Measurements from ENCODE around the gene SLC13A5.

DNA sequence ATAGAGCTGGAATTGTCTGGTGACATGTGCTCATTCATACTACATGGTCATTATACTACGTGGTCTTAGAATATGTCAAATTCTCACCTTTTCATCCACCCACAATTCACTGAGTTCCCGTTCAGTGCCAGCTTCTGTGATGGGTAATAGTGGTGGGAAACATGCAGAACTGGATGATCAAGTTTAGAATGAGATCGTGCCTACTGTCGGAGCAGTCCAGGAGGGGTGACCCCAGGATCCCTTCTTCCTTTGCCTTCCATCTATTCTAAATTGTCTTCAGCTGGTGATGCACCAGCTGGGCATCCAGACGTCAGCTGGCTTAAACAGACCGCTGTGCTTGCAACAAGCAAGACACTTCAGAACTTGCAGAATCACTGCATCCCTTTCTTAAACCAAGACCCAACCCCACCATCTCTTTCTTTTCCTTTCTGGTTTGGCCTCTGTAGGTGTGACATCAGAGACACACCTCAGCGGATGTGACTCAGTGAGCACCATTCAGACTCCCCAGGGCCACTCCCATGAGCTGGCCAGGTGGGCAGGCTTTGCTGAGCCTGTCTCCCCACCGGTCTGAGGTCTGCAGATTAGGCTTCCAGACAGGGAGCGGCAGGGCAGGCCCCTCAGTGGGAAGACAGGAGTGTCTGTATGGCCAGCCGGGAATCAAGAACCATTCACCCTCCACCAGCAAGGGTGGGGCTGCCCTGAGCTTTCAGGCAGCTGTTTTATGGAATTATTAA is 43.5 kb downstream of the SLC13A5 start:
- TF ChIP-seq, protein P1, sequence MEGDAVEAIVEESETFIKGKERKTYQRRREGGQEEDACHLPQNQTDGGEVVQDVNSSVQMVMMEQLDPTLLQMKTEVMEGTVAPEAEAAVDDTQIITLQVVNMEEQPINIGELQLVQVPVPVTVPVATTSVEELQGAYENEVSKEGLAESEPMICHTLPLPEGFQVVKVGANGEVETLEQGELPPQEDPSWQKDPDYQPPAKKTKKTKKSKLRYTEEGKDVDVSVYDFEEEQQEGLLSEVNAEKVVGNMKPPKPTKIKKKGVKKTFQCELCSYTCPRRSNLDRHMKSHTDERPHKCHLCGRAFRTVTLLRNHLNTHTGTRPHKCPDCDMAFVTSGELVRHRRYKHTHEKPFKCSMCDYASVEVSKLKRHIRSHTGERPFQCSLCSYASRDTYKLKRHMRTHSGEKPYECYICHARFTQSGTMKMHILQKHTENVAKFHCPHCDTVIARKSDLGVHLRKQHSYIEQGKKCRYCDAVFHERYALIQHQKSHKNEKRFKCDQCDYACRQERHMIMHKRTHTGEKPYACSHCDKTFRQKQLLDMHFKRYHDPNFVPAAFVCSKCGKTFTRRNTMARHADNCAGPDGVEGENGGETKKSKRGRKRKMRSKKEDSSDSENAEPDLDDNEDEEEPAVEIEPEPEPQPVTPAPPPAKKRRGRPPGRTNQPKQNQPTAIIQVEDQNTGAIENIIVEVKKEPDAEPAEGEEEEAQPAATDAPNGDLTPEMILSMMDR (conservative IDR thresholded peaks at IDR 0.05 in 1 of 2, IDR thresholded peaks at IDR 0.05 in 1 of 2; ENCODE audit: extremely low read depth in 1 of 2, insufficient read depth in 1 of 2, low read depth in 1 of 2, low read length in 2 of 2) = no peak
- no peak for TF ChIP-seq EZH2 (IDR thresholded peaks at IDR 0.05; ENCODE audit: borderline replicate concordance, low read length)
